Peyer's patch (tissue), 4 donors: ENCODE results near the gene C17orf50.

Source experiments
- POLR2A ChIP-seq, 2 donors: fragments of 450-650 bp; IDR thresholded peaks; one replicate each; pipeline ENCODE4 v1.5.1; 2017; ENCODE audit warnings: antibody characterized with exemption in 2 of 2, mild to moderate bottlenecking in 2 of 2, moderate library complexity in 2 of 2
- TF ChIP-seq, protein P1 (sequence below), 6 experiments: fragments of 450-650 bp in 4 of 6; fragments of 200-600 bp in 2 of 6; sonication (generic) in 1 of 6; IDR thresholded peaks; one replicate each; pipeline ENCODE4 v1.5.1; 2017 to 2019; ENCODE audit warnings: antibody characterized with exemption in 6 of 6, mild to moderate bottlenecking in 3 of 6, moderate library complexity in 1 of 6

DNA sequence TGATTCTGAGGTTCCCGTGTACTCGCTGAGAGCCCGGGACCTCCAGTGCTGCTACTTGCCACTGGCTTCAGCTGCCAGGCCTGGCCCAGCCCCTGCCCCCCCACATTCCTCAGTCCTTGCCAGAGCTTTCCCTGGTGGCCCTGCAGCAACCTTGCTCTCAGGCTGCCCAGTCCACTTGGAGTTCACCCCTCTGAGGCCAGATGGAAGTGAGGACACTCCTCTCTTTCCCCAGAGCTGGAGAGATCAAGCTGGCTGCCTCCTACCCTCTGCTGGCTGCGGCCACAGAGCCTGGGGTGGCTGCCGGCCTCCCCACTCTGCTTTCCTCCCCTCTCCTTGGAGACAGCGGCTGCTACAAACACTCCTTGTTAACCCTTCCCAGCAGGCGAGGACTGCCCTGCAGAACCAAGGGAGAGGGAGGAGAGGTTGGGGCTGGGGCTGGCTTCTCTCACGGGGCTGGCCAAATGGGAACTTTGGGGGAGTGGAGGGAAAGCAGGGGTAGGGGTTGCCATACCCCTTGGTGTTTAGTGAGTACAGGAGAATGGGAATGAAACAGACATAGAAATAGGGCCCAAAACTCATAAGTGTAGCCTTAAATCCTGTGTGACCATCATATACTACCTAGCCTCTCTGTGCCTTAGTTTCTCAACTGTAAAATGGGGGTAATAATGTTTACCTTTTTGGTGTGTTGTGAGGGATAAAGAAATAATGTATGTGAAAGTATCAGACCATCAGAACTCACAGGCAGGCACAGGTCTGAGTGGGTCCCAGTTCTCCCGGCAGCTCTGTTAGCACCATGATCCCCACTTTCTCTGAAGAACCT is 7.5 kb upstream of the C17orf50 start, which contains the start of gene GAS2L2:
- TF ChIP-seq, protein P1, sequence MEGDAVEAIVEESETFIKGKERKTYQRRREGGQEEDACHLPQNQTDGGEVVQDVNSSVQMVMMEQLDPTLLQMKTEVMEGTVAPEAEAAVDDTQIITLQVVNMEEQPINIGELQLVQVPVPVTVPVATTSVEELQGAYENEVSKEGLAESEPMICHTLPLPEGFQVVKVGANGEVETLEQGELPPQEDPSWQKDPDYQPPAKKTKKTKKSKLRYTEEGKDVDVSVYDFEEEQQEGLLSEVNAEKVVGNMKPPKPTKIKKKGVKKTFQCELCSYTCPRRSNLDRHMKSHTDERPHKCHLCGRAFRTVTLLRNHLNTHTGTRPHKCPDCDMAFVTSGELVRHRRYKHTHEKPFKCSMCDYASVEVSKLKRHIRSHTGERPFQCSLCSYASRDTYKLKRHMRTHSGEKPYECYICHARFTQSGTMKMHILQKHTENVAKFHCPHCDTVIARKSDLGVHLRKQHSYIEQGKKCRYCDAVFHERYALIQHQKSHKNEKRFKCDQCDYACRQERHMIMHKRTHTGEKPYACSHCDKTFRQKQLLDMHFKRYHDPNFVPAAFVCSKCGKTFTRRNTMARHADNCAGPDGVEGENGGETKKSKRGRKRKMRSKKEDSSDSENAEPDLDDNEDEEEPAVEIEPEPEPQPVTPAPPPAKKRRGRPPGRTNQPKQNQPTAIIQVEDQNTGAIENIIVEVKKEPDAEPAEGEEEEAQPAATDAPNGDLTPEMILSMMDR (IDR thresholded peaks at IDR 0.05) = no peak
- TF ChIP-seq POLR2A (IDR thresholded peaks at IDR 0.05) = no peak
